ENCODE data around the gene PLB1. TPM values are rescaled to one million over a fixed set of nuclear protein-coding genes. Genes with fewer than 3 reads are reported as not detected.

The PLB1 gene
- total and polyA plus RNA-seq, 4 experiments from 2014 or later: 0.38 to 0.91 (median 0.82) TPM

GRCh38 chr2:28580078-28580477 lies 84.2 kb downstream of the PLB1 start:
- DNase-seq: no peak
- no peak overlapping the region for H3K4me3 ChIP-seq (ENCODE audit: low read length in 2 of 2)
- Mint-ChIP-seq H3K36me3 (no peaks in the 10 kb centered on the region), H3K27me3 (no peaks in the 10 kb centered on the region), H3K9me3 (no peaks in the 10 kb centered on the region), H3K27ac (no peak overlapping the region), H3K4me1 (peaks cover 0 to 10% (median 2%) of the 10 kb centered on the region in 4 donors), H3K4me3 (no peak overlapping the region)
- CTCF ChIA-PET (ENCODE audit: partially characterized antibody): interaction anchor here (1.1 to 9.8 kb wide), 4 partner anchors 11 to 45 kb away, joined by 3 to 61 read pairs (median 6); no protein-coding TSS in a partner anchor
- H3K27ac ChIP-seq (ENCODE audit: low read depth, low read length): no peak overlapping the region
- intact Hi-C loops (cut with micrococcal nuclease): no loop called here
- no peaks in the 10 kb centered on the region for H3K9me3 ChIP-seq (ENCODE audit: control insufficient read depth in 1 of 2, low read length in 2 of 2)
- no peaks in the 10 kb centered on the region for H3K27me3 ChIP-seq (ENCODE audit: insufficient read depth, low read length)
- H3K36me3 ChIP-seq (ENCODE audit: insufficient read depth, low read length): no peaks in the 10 kb centered on the region
- H3K4me1 ChIP-seq (ENCODE audit: insufficient read depth, low read length): no peaks in the 10 kb centered on the region
- POLR2A ChIA-PET (ENCODE audit: partially characterized antibody): no interaction called here

GRCh38 chr2:28581312-28581711 lies 85.5 kb downstream of the PLB1 start:
- Histone ChIP-seq H3K4me1 (ENCODE audit: insufficient read depth, low read length) (peaks cover 4% of the 10 kb centered on the region), H3K4me3 (ENCODE audit: low read length in 2 of 2) (no peak overlapping the region), H3K36me3 (ENCODE audit: insufficient read depth, low read length) (no peaks in the 10 kb centered on the region), H3K27ac (ENCODE audit: low read depth, low read length) (no peak overlapping the region), H3K9me3 (ENCODE audit: control insufficient read depth in 1 of 2, low read length in 2 of 2) (no peaks in the 10 kb centered on the region), H3K27me3 (ENCODE audit: insufficient read depth, low read length) (no peaks in the 10 kb centered on the region)
- CTCF ChIA-PET (ENCODE audit: partially characterized antibody): interaction anchor here (2.8 to 9.8 kb wide), 2 partner anchors 14 kb away, joined by 10 to 61 read pairs; no protein-coding TSS in a partner anchor
- DNase-seq: no peak
- Mint-ChIP-seq H3K36me3 (no peaks in the 10 kb centered on the region), H3K27ac (no peak overlapping the region), H3K4me3 (no peak overlapping the region), H3K9me3 (no peaks in the 10 kb centered on the region), H3K27me3 (no peaks in the 10 kb centered on the region), H3K4me1 (peaks cover 2 to 14% (median 6%) of the 10 kb centered on the region in 4 donors)
- POLR2A ChIA-PET (ENCODE audit: partially characterized antibody): no interaction called here
- intact Hi-C loops (cut with micrococcal nuclease): no loop called here

GRCh38 chr2:28582152-28582551 lies 86.3 kb downstream of the PLB1 start:
- Histone ChIP-seq H3K9me3 (ENCODE audit: control insufficient read depth in 1 of 2, low read length in 2 of 2) (no peaks in the 10 kb centered on the region), H3K27me3 (ENCODE audit: insufficient read depth, low read length) (no peaks in the 10 kb centered on the region), H3K36me3 (ENCODE audit: insufficient read depth, low read length) (no peaks in the 10 kb centered on the region), H3K4me1 (ENCODE audit: insufficient read depth, low read length) (peaks cover 12% of the 10 kb centered on the region), H3K27ac (ENCODE audit: low read depth, low read length) (no peak overlapping the region), H3K4me3 (ENCODE audit: low read length in 2 of 2) (no peak overlapping the region)
- Mint-ChIP-seq H3K36me3 (no peaks in the 10 kb centered on the region), H3K4me3 (no peak overlapping the region), H3K4me1 (peaks cover 6 to 22% (median 11%) of the 10 kb centered on the region in 4 donors), H3K9me3 (no peaks in the 10 kb centered on the region), H3K27ac (peak overlapping the region in 2 of 7 donors; percentile 33 to 73), H3K27me3 (no peaks in the 10 kb centered on the region)
- DNase-seq: no peak
- CTCF ChIA-PET (ENCODE audit: partially characterized antibody): interaction anchor here (1.4 to 9.8 kb wide), 2 partner anchors 13 to 16 kb away, joined by 5 to 61 read pairs; no protein-coding TSS in a partner anchor
- intact Hi-C loops (cut with micrococcal nuclease): no loop called here
- POLR2A ChIA-PET (ENCODE audit: partially characterized antibody): no interaction called here

GRCh38 chr2:28582595-28582994 lies 86.7 kb downstream of the PLB1 start:
- H3K9me3 ChIP-seq (ENCODE audit: control insufficient read depth in 1 of 2, low read length in 2 of 2): no peaks in the 10 kb centered on the region
- H3K4me3 Mint-ChIP-seq: no peak overlapping the region
- no peaks in the 10 kb centered on the region for H3K27me3 ChIP-seq (ENCODE audit: insufficient read depth, low read length)
- H3K4me1 ChIP-seq (ENCODE audit: insufficient read depth, low read length): peaks cover 16% of the 10 kb centered on the region
- no peak overlapping the region for H3K27ac ChIP-seq (ENCODE audit: low read depth, low read length)
- peaks cover 8 to 27% (median 16%) of the 10 kb centered on the region in 4 donors for H3K4me1 Mint-ChIP-seq
- H3K27ac Mint-ChIP-seq: no peak overlapping the region
- H3K9me3 Mint-ChIP-seq: no peaks in the 10 kb centered on the region
- no peaks in the 10 kb centered on the region for H3K27me3 Mint-ChIP-seq
- POLR2A ChIA-PET (ENCODE audit: partially characterized antibody): no interaction called here
- CTCF ChIA-PET (ENCODE audit: partially characterized antibody): interaction anchor here (1.4 to 9.8 kb wide), 2 partner anchors 12 to 16 kb away, joined by 5 to 61 read pairs; no protein-coding TSS in a partner anchor
- no peaks in the 10 kb centered on the region for H3K36me3 Mint-ChIP-seq
- intact Hi-C loops (cut with micrococcal nuclease): no loop called here
- no peak for DNase-seq
- no peaks in the 10 kb centered on the region for H3K36me3 ChIP-seq (ENCODE audit: insufficient read depth, low read length)
- H3K4me3 ChIP-seq (ENCODE audit: low read length in 2 of 2): no peak overlapping the region

GRCh38 chr2:28583899-28584553 lies 88.2 kb downstream of the PLB1 start:
- Histone ChIP-seq H3K4me1 (ENCODE audit: insufficient read depth, low read length) (peaks cover 28% of the 10 kb centered on the region), H3K9me3 (ENCODE audit: control insufficient read depth in 1 of 2, low read length in 2 of 2) (no peaks in the 10 kb centered on the region), H3K36me3 (ENCODE audit: insufficient read depth, low read length) (no peaks in the 10 kb centered on the region), H3K4me3 (ENCODE audit: low read length in 2 of 2) (no peak overlapping the region), H3K27me3 (ENCODE audit: insufficient read depth, low read length) (no peaks in the 10 kb centered on the region), H3K27ac (ENCODE audit: low read depth, low read length) (no peak overlapping the region)
- POLR2A ChIA-PET (ENCODE audit: partially characterized antibody): interaction anchor here (1.8 kb wide), 1 partner anchor 17 kb away, joined by 7 read pairs; no protein-coding TSS in a partner anchor
- Mint-ChIP-seq H3K27ac (peak overlapping the region in 1 of 7 donors; percentile 81), H3K9me3 (no peaks in the 10 kb centered on the region), H3K4me3 (no peak overlapping the region), H3K36me3 (no peaks in the 10 kb centered on the region), H3K27me3 (no peaks in the 10 kb centered on the region), H3K4me1 (peaks cover 16 to 37% (median 25%) of the 10 kb centered on the region in 4 donors)
- CTCF ChIA-PET (ENCODE audit: partially characterized antibody): interaction anchor here (1.2 to 9.8 kb wide), 3 partner anchors 11 to 24 kb away, joined by 3 to 61 read pairs (median 23); no protein-coding TSS in a partner anchor
- peak in 1 of 5 donors; percentile 45 for DNase-seq
- intact Hi-C loops (cut with micrococcal nuclease): no loop called here

GRCh38 chr2:28586867-28587266 lies 91.0 kb downstream of the PLB1 start:
- Mint-ChIP-seq H3K4me1 (peaks cover 16 to 43% (median 27%) of the 10 kb centered on the region in 4 donors), H3K27ac (peak overlapping the region in 5 of 7 donors; percentile 72 to 92 (median 85)), H3K27me3 (no peaks in the 10 kb centered on the region), H3K4me3 (peak overlapping the region; percentile 54 to 86 (median 74)), H3K9me3 (no peaks in the 10 kb centered on the region), H3K36me3 (no peaks in the 10 kb centered on the region)
- intact Hi-C loops (cut with micrococcal nuclease): loop anchor here (2.0 kb wide), 1 partner anchor 20 kb away; no protein-coding TSS in a partner anchor
- Histone ChIP-seq H3K9me3 (ENCODE audit: control insufficient read depth in 1 of 2, low read length in 2 of 2) (no peaks in the 10 kb centered on the region), H3K27me3 (ENCODE audit: insufficient read depth, low read length) (no peaks in the 10 kb centered on the region), H3K4me1 (ENCODE audit: insufficient read depth, low read length) (peaks cover 28% of the 10 kb centered on the region), H3K27ac (ENCODE audit: low read depth, low read length) (no peak overlapping the region), H3K4me3 (ENCODE audit: low read length in 2 of 2) (peak overlapping the region in 1 of 2 donors; percentile 35), H3K36me3 (ENCODE audit: insufficient read depth, low read length) (no peaks in the 10 kb centered on the region)
- DNase-seq: peak; percentile 69 to 83 (median 78)
- ChIA-PET POLR2A (ENCODE audit: partially characterized antibody) (interaction anchor here (0.8 to 4.0 kb wide), 10 partner anchors 8 to 165 kb away, joined by 3 to 24 read pairs (median 6); partner anchors contain the start of gene PPP1CB), CTCF (ENCODE audit: partially characterized antibody) (interaction anchor here (1.0 to 9.8 kb wide), 6 partner anchors 8 to 165 kb away, joined by 3 to 61 read pairs (median 5); partner anchors contain the start of gene PPP1CB)

All from CD4-positive, alpha-beta memory T cell (primary cell).